HCT116 (cell line): Measurements from ENCODE around the gene DAZAP1. TPM values are rescaled to one million over a fixed set of nuclear protein-coding genes. Genes with fewer than 3 reads are reported as not detected.
A peak's percentile ranks its signal among the peaks of the same experiment; 100 is the strongest.

Experiments
- ATAC-seq: fragments of 200-7000 bp; cut with Tn5 transposase; 2 replicates; pipeline ENCODE4 v1.9.1; 2020; ENCODE audit warnings: mild to moderate bottlenecking, moderate library complexity
- BruUV-seq: library from RNA; stranded (reverse); fragments of 400-500 nt; replicated peaks from 2 replicates; lab custom pipeline; 2021; lab: Mats Ljungman, UMichigan
- CTCF ChIA-PET: fragments of 300-600 bp; sonication (Branson Sonifier 250); formaldehyde crosslinking; loops from one replicate; lab custom pipeline; 2021; ENCODE audit warnings: antibody characterized with exemption; lab: Charles Lee
- POLR2A ChIA-PET: fragments of 300-600, 350-600 bp; sonication (Branson Sonifier 250); formaldehyde crosslinking; loops from one replicate; lab custom pipeline; 2021; ENCODE audit warnings: antibody characterized with exemption; lab: Charles Lee
- RAD21 ChIA-PET, 2 experiments: fragments of 300-600 bp; sonication (Branson Sonifier 250); formaldehyde crosslinking; loops; one replicate each; lab custom pipeline; 2023; ENCODE audit warnings: low total read pairs in 2 of 2; ENCODE audit not compliant: uncharacterized antibody in 2 of 2, unreplicated experiment in 2 of 2, low non-redundant PET in 1 of 2; lab: Charles Lee
- DNase-seq: peaks from one replicate; pipeline ENCODE4 v3.0.0-alpha.2; 2010; ENCODE audit warnings: low read depth, low spot score
- H2AFZ ChIP-seq: fragments of 200-600 bp; shearing (Covaris generic), sonication (generic); 2 replicates; pipeline ENCODE4 v1.6.1; 2017; ENCODE audit warnings: low read depth, mixed run types, mixed read lengths, antibody characterized with exemption, low read length; ENCODE audit not compliant: poor library complexity, severe bottlenecking
- H3K27ac ChIP-seq: 2 replicates; pipeline ENCODE4 v1.5.1; 2012; ENCODE audit warnings: low read depth, low read length
- H3K27me3 ChIP-seq: fragments of 200-600 bp; sonication (generic); 2 replicates; pipeline ENCODE4 v1.6.1; 2016; ENCODE audit warnings: mixed run types, low read length, mixed read lengths; ENCODE audit not compliant: insufficient read depth
- H3K36me3 ChIP-seq, 2 experiments: fragments of 200-500 bp in 1 of 2; fragments of 200-600 bp in 1 of 2; sonication (Bioruptor generic) in 1 of 2; sonication (generic) in 1 of 2; 2 replicates each; pipeline versions ENCODE4 v1.5.1 to v1.6.1; 2014 to 2016; ENCODE audit warnings: low read length in 2 of 2, inconsistent platforms in 1 of 2, mixed read lengths in 1 of 2, mixed run types in 1 of 2; ENCODE audit not compliant: insufficient read depth in 2 of 2, control insufficient read depth in 1 of 2
- H3K4me1 ChIP-seq, 2 experiments: fragments of 200-600 bp in 1 of 2; sonication (generic) in 1 of 2; 2 replicates each; pipeline versions ENCODE4 v1.5.1 to v1.6.1; 2012 to 2017; ENCODE audit warnings: low read length in 2 of 2, inconsistent platforms in 1 of 2, mild to moderate bottlenecking in 1 of 2, mixed read lengths in 1 of 2, mixed run types in 1 of 2, moderate library complexity in 1 of 2; ENCODE audit not compliant: insufficient read depth in 2 of 2, control insufficient read depth in 1 of 2
- H3K4me2 ChIP-seq: fragments of 200-600 bp; sonication (generic); 2 replicates; pipeline ENCODE4 v1.6.1; 2017; ENCODE audit warnings: mixed run types, low read length, mixed read lengths
- H3K4me3 ChIP-seq, 2 experiments: fragments of 200-600 bp in 1 of 2; sonication (generic) in 1 of 2; replicated peaks in 1 of 2; 2 replicates each; pipeline ENCODE4 v1.5.1; 2011 to 2016; ENCODE audit warnings: low read length in 2 of 2, control low read depth in 1 of 2, low read depth in 1 of 2, mild to moderate bottlenecking in 1 of 2, mixed read lengths in 1 of 2, mixed run types in 1 of 2
- H3K79me2 ChIP-seq: fragments of 200-600 bp; sonication (generic); 2 replicates; pipeline ENCODE4 v1.6.1; 2017; ENCODE audit warnings: mild to moderate bottlenecking, mixed run types, low read length, moderate library complexity, mixed read lengths; ENCODE audit not compliant: insufficient read depth
- H3K9ac ChIP-seq: fragments of 200-600 bp; sonication (generic); 2 replicates; pipeline ENCODE4 v1.6.1; 2016; ENCODE audit warnings: low read length, mixed read lengths
- H3K9me2 ChIP-seq: fragments of 200-600 bp; sonication (generic), shearing (Covaris generic); 2 replicates; pipeline ENCODE4 v1.6.1; 2017; ENCODE audit warnings: mixed run types, mild to moderate bottlenecking, moderate library complexity; ENCODE audit not compliant: insufficient read depth
- H3K9me3 ChIP-seq, 2 experiments: fragments of 200-500 bp in 1 of 2; fragments of 200-600 bp in 1 of 2; sonication (Bioruptor generic) in 1 of 2; sonication (generic) in 1 of 2; 2 replicates each; pipeline ENCODE4 v1.6.1; 2014 to 2017; ENCODE audit warnings: low read length in 2 of 2, mixed read lengths in 2 of 2, inconsistent platforms in 1 of 2, low read depth in 1 of 2, mild to moderate bottlenecking in 1 of 2, mixed run types in 1 of 2, moderate library complexity in 1 of 2; ENCODE audit not compliant: control insufficient read depth in 1 of 2, insufficient read depth in 1 of 2
- H4K20me1 ChIP-seq: fragments of 200-600 bp; sonication (generic), shearing (Covaris generic); 2 replicates; pipeline ENCODE4 v1.6.1; 2017; ENCODE audit warnings: mixed run types, mild to moderate bottlenecking, moderate library complexity; ENCODE audit not compliant: insufficient read depth
- ELF1 ChIP-seq: IDR thresholded peaks from 2 replicates; pipeline ENCODE4 v1.6.1; 2012; ENCODE audit warnings: low read depth, borderline replicate concordance
- EZH2 ChIP-seq: fragments of 200-600 bp; sonication (generic); IDR thresholded peaks from 2 replicates; pipeline ENCODE4 v1.6.1; 2017; ENCODE audit warnings: antibody characterized with exemption, mixed run types
- POLR2A ChIP-seq: IDR thresholded peaks from 2 replicates; pipeline ENCODE4 v1.7.0; 2011; ENCODE audit warnings: borderline replicate concordance; ENCODE audit not compliant: insufficient read depth, insufficient read length; ENCODE audit errors: extremely low read depth
- SRF ChIP-seq: IDR thresholded peaks from 2 replicates; pipeline ENCODE4 v1.6.1; 2012; ENCODE audit warnings: low read depth
- ZFX ChIP-seq: fragments of 450-650 bp; IDR thresholded peaks from 2 replicates; pipeline ENCODE4 v1.6.1; 2017
- intact Hi-C: fragments of 100-400 bp; cut with micrococcal nuclease; formaldehyde crosslinking; loops from 2 replicates; pipeline ENCODE4 v1.10.0; 2022
- total RNA-seq: library from RNA; stranded (reverse); gene quantifications from one replicate; pipeline ENCODE4 v1.2.1, GENCODE V29; 2021; ENCODE audit not compliant: unreplicated experiment
- TF ChIP-seq, protein P1 (sequence below): IDR thresholded peaks from 2 replicates; pipeline ENCODE4 v1.6.1; 2012; ENCODE audit warnings: low read depth

The DAZAP1 gene
- total RNA-seq, 1 experiment from 2014 or later, result 191 TPM

DNA sequence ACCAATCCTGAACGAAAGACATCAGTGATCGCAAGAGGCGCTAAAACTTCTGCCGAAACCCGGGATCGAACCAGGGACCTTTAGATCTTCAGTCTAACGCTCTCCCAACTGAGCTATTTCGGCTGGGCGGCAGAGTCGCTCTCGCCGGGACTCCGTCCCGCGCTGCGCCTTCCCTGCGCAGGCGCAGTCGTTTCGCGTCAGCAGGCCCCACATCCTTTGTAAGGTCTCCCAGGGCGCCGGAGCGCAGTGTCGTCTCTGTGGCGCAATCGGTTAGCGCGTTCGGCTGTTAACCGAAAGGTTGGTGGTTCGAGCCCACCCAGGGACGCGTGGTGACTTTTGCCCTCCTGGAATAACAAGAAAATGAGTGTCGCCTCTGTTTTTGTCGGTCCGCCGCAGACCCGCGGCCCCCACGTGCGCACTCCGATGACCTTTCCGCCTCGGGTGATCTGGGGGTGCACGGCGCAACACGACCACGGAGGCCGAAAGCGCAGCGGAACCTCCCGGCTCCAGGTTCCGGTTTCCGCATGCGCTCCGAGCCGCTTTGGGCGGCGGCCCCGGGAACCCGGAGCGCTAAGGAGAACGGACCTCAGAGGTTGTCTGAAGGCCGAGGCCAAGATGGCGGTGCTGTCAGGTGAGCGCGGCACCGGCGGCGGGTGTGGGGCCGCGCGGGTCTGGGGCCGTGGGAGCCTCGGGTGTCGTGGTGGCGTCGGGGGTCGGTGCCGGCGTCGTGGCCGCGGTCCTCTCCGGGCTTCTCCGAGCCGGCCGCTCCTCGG, 23.9 kb upstream of the DAZAP1 start, which contains the start of gene NDUFS7 (continued):
- TF ChIP-seq, protein P1, sequence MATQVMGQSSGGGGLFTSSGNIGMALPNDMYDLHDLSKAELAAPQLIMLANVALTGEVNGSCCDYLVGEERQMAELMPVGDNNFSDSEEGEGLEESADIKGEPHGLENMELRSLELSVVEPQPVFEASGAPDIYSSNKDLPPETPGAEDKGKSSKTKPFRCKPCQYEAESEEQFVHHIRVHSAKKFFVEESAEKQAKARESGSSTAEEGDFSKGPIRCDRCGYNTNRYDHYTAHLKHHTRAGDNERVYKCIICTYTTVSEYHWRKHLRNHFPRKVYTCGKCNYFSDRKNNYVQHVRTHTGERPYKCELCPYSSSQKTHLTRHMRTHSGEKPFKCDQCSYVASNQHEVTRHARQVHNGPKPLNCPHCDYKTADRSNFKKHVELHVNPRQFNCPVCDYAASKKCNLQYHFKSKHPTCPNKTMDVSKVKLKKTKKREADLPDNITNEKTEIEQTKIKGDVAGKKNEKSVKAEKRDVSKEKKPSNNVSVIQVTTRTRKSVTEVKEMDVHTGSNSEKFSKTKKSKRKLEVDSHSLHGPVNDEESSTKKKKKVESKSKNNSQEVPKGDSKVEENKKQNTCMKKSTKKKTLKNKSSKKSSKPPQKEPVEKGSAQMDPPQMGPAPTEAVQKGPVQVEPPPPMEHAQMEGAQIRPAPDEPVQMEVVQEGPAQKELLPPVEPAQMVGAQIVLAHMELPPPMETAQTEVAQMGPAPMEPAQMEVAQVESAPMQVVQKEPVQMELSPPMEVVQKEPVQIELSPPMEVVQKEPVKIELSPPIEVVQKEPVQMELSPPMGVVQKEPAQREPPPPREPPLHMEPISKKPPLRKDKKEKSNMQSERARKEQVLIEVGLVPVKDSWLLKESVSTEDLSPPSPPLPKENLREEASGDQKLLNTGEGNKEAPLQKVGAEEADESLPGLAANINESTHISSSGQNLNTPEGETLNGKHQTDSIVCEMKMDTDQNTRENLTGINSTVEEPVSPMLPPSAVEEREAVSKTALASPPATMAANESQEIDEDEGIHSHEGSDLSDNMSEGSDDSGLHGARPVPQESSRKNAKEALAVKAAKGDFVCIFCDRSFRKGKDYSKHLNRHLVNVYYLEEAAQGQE, result no peak
- TF ChIP-seq ELF1 (no peak; the same call in 1 of the 2 replicates), POLR2A (no peak), EZH2 (no peak), SRF (no peak; the same call in 1 of the 2 replicates)

DNA sequence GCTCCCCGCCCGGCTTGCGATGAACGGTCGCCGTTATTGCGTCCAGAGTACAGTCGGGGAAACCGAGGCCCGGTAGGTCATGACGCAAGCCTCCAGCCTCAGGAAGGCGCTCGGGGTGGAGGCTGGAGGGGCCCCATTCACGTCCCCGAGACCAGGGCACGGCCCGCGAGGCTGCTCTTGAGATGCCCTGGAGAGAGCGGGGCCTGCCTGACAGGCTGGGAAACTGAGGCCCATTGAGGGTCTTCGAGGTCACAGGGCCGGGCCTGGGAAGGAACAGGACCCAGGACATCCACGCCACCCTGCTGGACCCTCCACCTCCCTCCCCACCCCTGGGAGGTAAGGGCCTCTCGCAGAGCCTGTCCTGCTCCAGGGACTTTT, 23.3 kb upstream of the DAZAP1 start:
- H3K27ac ChIP-seq, result peak overlapping the region; percentile 60
- POLR2A ChIA-PET, result no interaction called here

More for the DNA sequence above, 23.3 kb upstream of the DAZAP1 start:
- RAD21 ChIA-PET, result no interaction called here
- Histone ChIP-seq H3K9me2 (no peaks in the 10 kb centered on the region), H3K4me2 (peak overlapping the region; percentile 97), H3K79me2 (peaks cover 15% of the 10 kb centered on the region), H3K4me1 (peaks cover 5 to 16% of the 10 kb centered on the region in 2 experiments), H3K9ac (peak overlapping the region; percentile 94), H3K9me3 (no peaks in the 10 kb centered on the region), H3K36me3 (peaks cover 0 to 6% of the 10 kb centered on the region in 2 experiments; a peak in 2 of 4 replicates), H3K27me3 (no peaks in the 10 kb centered on the region), H4K20me1 (no peaks in the 10 kb centered on the region), H2AFZ (no peak overlapping the region), H3K4me3 (peak overlapping the region; percentile 80 to 92)
- ATAC-seq (peak; percentile 10), DNase-seq (no peak)
- TF ChIP-seq, protein P1, result no peak
- peak; percentile 55; the same call in 1 of the 2 replicates for TF ChIP-seq ZFX
- BruUV-seq, result no TSS peak
- intact Hi-C loops, result no loop called here
- CTCF ChIA-PET, result no interaction called here
